Coronary artery (tissue), 2 donors: ENCODE data around the gene ANKRD10.

Source experiments
- DNase-seq: peaks from one replicate; pipeline ENCODE4 v3.0.0-alpha.2; 2017; ENCODE audit warnings: low spot score
- H3K27ac ChIP-seq, 2 donors: fragments of 200-600 bp; sonication (generic); one replicate each; pipeline ENCODE4 v1.5.1; 2016 to 2019
- H3K4me3 ChIP-seq: fragments of 200-600 bp; sonication (generic); 2 replicates; pipeline ENCODE4 v1.5.1; 2016; ENCODE audit warnings: mild to moderate bottlenecking, moderate library complexity
- CTCF ChIP-seq: fragments of 200-600 bp; sonication (generic); IDR thresholded peaks from one replicate; pipeline ENCODE4 v1.5.1; 2019; ENCODE audit warnings: antibody characterized with exemption

The ANKRD10 gene

GRCh38 chr13:110882972-110883371, 31.9 kb downstream of the ANKRD10 start:
- Histone ChIP-seq H3K27ac (no peak overlapping the region), H3K4me3 (no peak overlapping the region)
- no peak for DNase-seq
- no peak for TF ChIP-seq CTCF

- H3K27ac ChIP-seq = no peak overlapping the region
- no peak for TF ChIP-seq CTCF
- no peak overlapping the region for H3K4me3 ChIP-seq
- DNase-seq = no peak
Observed at GRCh38 chr13:110881839-110882627, 32.8 kb downstream of the ANKRD10 start.

GRCh38 chr13:110880627-110881026, 34.2 kb downstream of the ANKRD10 start:
- no peak for DNase-seq
- H3K27ac ChIP-seq = no peak overlapping the region
- H3K4me3 ChIP-seq = no peak overlapping the region
- TF ChIP-seq CTCF = no peak

GRCh38 chr13:110879482-110879881, 35.4 kb downstream of the ANKRD10 start:
- H3K4me3 ChIP-seq = no peak overlapping the region
- TF ChIP-seq CTCF = no peak
- DNase-seq = no peak
- no peak overlapping the region for H3K27ac ChIP-seq

GRCh38 chr13:110877737-110878258, 37.1 kb downstream of the ANKRD10 start:
- Histone ChIP-seq H3K4me3 (no peak overlapping the region), H3K27ac (no peak overlapping the region)
- DNase-seq = no peak
- no peak for TF ChIP-seq CTCF

GRCh38 chr13:110876609-110877008, 38.3 kb downstream of the ANKRD10 start:
- Histone ChIP-seq H3K27ac (no peak overlapping the region), H3K4me3 (no peak overlapping the region)
- DNase-seq = no peak
- no peak for TF ChIP-seq CTCF

GRCh38 chr13:110875241-110875640, 39.6 kb downstream of the ANKRD10 start:
- Histone ChIP-seq H3K27ac (no peak overlapping the region), H3K4me3 (peak overlapping the region; percentile 73)
- no peak for DNase-seq
- no peak for TF ChIP-seq CTCF
